ENCODE results near the gene EGR2. TPM values are rescaled to one million over a fixed set of nuclear protein-coding genes. Genes with fewer than 3 reads are reported as not detected.

Gene EGR2
- total and polyA plus RNA-seq, 10 of the 15 experiments (the other 5 are each of a cell fraction or from before 2014, with no cell fraction given), result 8.3 to 56.5 (median 16.2) TPM

GRCh38 chr10:62814756-62815380, 1.3 kb downstream of the EGR2 start (continued):
- TF ChIP-seq CUX1 (IDR thresholded peaks at IDR 0.05; ENCODE audit: insufficient replicate concordance, low read depth, low read length) (no peak), MLLT1 (IDR thresholded peaks at IDR 0.05) (peak; percentile 11), MYC (IDR thresholded peaks at IDR 0.05; ENCODE audit: insufficient read depth, insufficient read length, insufficient replicate concordance, low read length, severe bottlenecking) (no peak), NR2F1 (conservative IDR thresholded peaks at IDR 0.05) (no peak), BACH1 (IDR thresholded peaks at IDR 0.05; ENCODE audit: borderline replicate concordance) (peak; percentile 58; the same call in 1 of the 2 replicates), IKZF1 (conservative IDR thresholded peaks at IDR 0.05) (peak; percentile 56; the same call in 1 of the 2 replicates), NR2C1 (IDR thresholded peaks at IDR 0.05) (no peak)

All from GM12878 (cell line).